Fibroblast of skin of left quadriceps (primary cell): Measurements from ENCODE around the gene CST5.
"Not testable (repeated sequence)": the region's sequence is repeated elsewhere in the genome, so short reads cannot be mapped to it uniquely, and the experiment has no call there.

ENCODE experiments used
- DNase-seq, 2 experiments: peaks; one replicate each; pipeline ENCODE4 v3.0.0-alpha.2; 2013; ENCODE audit warnings: low read depth in 2 of 2

The CST5 gene

GRCh38 chr20:23841693-23842092 lies 37.9 kb downstream of the CST5 start:
- DNase-seq = no peak

DNA sequence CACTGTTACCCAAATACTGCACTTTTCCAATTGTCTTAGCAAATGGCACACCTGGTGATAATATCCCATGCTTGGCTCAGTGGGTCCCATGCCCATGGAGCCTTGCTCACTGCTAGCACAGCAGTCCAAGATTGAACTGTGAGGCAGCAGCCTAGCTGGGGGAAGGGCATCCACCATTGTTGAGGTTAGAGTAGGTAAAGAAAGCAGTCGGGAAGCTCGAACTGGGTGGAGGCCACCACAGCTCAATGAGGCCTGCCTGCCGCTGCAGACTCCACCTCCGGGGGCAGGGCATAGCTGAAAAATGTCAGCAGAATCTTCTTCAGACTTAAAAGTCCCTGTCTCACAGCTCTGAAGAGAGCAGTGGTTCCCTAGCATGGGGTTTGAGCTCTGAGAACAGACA lies 43.8 kb downstream of the CST5 start:
- no peak for DNase-seq

DNA sequence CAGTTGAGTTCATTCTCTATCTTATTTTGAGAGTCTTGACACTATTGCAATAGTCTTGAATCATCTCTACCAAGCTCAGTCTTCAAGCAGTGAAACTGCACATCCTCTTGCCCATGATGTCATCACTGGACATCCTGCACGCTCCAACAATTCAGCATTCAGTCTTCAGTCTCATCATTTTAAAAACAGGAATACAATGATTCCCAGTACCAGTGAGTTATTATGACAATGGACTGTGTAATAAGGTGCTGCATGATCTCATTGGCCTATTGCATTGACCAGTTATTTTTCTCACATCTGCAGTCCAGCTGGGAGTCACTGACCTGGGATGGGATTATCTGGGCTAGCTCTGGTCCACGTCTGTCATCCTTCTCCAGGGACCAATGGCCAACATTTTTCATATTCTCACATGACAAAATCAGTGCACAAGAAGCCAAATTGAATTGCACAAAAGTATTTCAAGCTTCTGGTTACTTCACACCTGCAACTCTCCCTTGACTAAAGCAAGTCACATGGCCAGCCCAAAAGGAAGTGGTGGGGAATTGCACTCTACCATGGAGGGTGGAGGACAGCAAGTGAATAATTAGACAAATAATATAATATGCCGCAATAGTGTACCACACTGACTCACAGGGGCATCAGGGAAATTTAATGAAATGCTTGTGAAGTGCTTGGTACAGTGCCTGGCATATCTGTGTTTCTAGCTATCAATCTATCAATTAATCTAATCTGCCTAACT lies 46.6 kb downstream of the CST5 start:
- no peak for DNase-seq

DNA sequence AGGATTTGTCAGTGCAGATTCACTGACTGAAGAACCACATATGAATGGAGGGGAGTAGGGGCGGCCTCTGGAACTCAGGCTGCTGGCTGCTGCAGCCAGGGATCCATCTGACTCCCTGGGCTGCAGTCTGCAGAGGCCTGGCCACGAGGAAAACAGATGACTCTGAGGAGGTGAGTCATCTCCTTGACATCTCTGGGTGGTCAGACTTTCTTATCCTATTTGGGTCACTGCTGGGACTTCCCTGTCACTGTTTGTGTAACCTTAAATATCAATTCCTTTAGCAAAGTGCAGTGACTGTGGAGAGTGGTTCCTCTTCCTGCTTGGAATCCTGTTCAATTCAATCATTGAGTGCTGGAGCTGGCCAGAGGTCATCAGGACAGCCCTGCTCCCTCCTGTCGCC lies 47.6 kb downstream of the CST5 start:
- DNase-seq = not testable (repeated sequence)

DNA sequence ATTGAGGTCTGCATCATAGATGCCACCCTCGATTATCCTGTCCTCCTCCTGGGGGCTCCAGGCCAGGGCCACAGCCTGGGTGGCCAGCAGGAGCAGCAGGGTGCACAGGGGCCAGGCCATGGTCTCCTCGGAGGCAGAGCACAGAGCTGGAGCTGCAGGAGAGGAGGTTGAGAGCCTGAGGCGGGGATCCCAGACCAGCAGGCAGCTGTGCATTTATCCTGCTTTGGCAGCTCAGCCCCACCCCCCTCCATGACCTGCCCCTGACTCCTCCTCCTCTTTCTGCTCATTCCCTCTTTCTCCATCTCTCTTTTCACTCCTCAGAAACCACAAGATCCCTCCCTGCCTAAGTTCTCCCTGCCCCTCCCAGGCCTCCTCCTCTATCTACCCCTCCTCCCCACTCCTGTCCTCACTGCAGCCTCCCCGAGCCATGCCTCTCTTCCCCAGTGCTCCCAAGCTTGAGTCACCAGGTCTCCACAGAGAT lies 53.0 kb downstream of the CST5 start, which contains the start of gene CST2:
Gene CST2, minus strand, starts transcription at position 189 of the 481 bp plus-strand sequence. Its CDS starts 69 bp downstream, at position 120.
- no peak for DNase-seq
